Adrenal gland (tissue), 12 donors: ENCODE measurements around the gene MAP3K6. TPM values are rescaled to one million over a fixed set of nuclear protein-coding genes. Genes with fewer than 3 reads are reported as not detected.
A peak's percentile ranks its signal among the peaks of the same experiment; 100 is the strongest.

ENCODE experiments used
- DNase-seq, 7 donors: peaks; one replicate each; pipeline ENCODE4 v3.0.0-alpha.2; 2019 to 2020
- H3K27ac ChIP-seq, 5 donors: fragments of 200-600 bp; sonication (generic) in 4 of 5; 1 replicate in 3 of 5; 2 replicates in 2 of 5; pipeline versions ENCODE4 v1.5.1 to v1.8.0; 2016 to 2020; ENCODE audit warnings: mild to moderate bottlenecking in 1 of 5
- H3K27me3 ChIP-seq: fragments of 200-600 bp; 2 replicates; pipeline ENCODE4 v1.8.0; 2021
- H3K36me3 ChIP-seq, 2 donors: fragments of 200-600 bp; replicated peaks in 1 of 2; 1 replicate in 1 of 2; 2 replicates in 1 of 2; pipeline versions ENCODE4 v1.5.1 to v1.8.0; 2018 to 2022
- H3K4me1 ChIP-seq, 2 donors: fragments of 200-600 bp; replicated peaks in 1 of 2; 1 replicate in 1 of 2; 2 replicates in 1 of 2; pipeline versions ENCODE4 v1.5.1 to v1.8.0; 2018 to 2021
- H3K4me3 ChIP-seq, 4 donors: fragments of 200-600 bp; sonication (generic) in 3 of 4; one replicate each; pipeline ENCODE4 v1.5.1; 2016 to 2018
- H3K9me3 ChIP-seq, 3 donors: fragments of 200-600 bp; sonication (generic) in 1 of 3; replicated peaks in 1 of 3; 1 replicate in 2 of 3; 2 replicates in 1 of 3; pipeline versions ENCODE4 v1.5.1 to v1.8.0; 2016 to 2021
- POLR2A ChIP-seq, 2 donors: fragments of 450-650 bp; IDR thresholded peaks; one replicate each; pipeline ENCODE4 v1.6.1; 2017; ENCODE audit warnings: antibody characterized with exemption in 2 of 2, mild to moderate bottlenecking in 2 of 2, moderate library complexity in 1 of 2
- WGBS, 4 donors: extraction: QIAGEN DNeasy Blood & Tissue Kit in 2 of 4; methylation state at CpG; one replicate each; pipeline versions ENCODE4 v1.1.5 to v1.1.7; 2013 to 2017; 5-methylcytosine and 5-hydroxymethylcytosine counted together
- intact Hi-C, 2 donors: fragments of 100-400 bp; cut with DNase I; formaldehyde crosslinking; loops; one replicate each; pipeline versions ENCODE4 v1.14.1 to v1.15.0; 2022 to 2023
- polyA plus RNA-seq, 3 donors: library from polyadenylated mRNA; stranded (reverse); fragments of 200-250 nt in 2 of 3; fragments of 350-450 nt in 1 of 3; fragmentation: Illumina TruSeq in 1 of 3; extraction: RNeasy Lipid Tissue Mini Kit (QIAGEN cat#74804) in 1 of 3; gene quantifications; one replicate each; pipeline ENCODE4 v1.2.3, GENCODE V29; 2013 to 2014
- total RNA-seq, 9 donors: library from RNA; depleted of rRNA in 4 of 9; stranded (reverse); fragments of >200 nt in 4 of 9; fragments of 120-200 nt in 1 of 9; fragmentation: NEBNext Ultra II Directional in 1 of 9; extraction: Animal tissue kit (Norgen Biotek cat#: 25700) in 1 of 9; gene quantifications; one replicate each; pipeline versions ENCODE4 v1.1.0 to v1.2.4, GENCODE V29; 2013 to 2023
- TF ChIP-seq, protein P1 (sequence below), 6 experiments: fragments of 450-650 bp in 4 of 6; fragments of 200-600 bp in 2 of 6; sonication (generic) in 1 of 6; IDR thresholded peaks; 1 replicate in 5 of 6; 2 replicates in 1 of 6; pipeline versions ENCODE4 v1.5.1 to v1.8.0; 2016 to 2021; ENCODE audit warnings: antibody characterized with exemption in 6 of 6, mild to moderate bottlenecking in 2 of 6, moderate library complexity in 1 of 6
- donor health status: healthy with polysubstance abuse.
- donor health status: Bipolar disorder and iron deficiency.
- donor health status: DM: yes; HTN: yes; CAD: no.
- donor health status: DM: no; HTN: no; CAD: no.
- donor health status: DM: no; HTN: no; CAD: no.
- donor health status: DM: yes; HTN: yes; CAD: no.

The MAP3K6 gene
- total and polyA plus RNA-seq, 12 donors = 6.5 to 136 (median 26.6) TPM

- Histone ChIP-seq H3K9me3 (no peaks in the 10 kb centered on the region), H3K27ac (peak overlapping the region in 4 of 5 donors; percentile 14 to 95 (median 92)), H3K4me3 (peak overlapping the region in 1 of 4 donors; percentile 90), H3K4me1 (peaks cover 6 to 23% of the 10 kb centered on the region in 2 donors), H3K36me3 (peaks cover 0 to 39% of the 10 kb centered on the region in 2 donors), H3K27me3 (no peaks in the 10 kb centered on the region)
- DNase-seq = no peak
- intact Hi-C loops = no loop called here
- TF ChIP-seq, protein P1, sequence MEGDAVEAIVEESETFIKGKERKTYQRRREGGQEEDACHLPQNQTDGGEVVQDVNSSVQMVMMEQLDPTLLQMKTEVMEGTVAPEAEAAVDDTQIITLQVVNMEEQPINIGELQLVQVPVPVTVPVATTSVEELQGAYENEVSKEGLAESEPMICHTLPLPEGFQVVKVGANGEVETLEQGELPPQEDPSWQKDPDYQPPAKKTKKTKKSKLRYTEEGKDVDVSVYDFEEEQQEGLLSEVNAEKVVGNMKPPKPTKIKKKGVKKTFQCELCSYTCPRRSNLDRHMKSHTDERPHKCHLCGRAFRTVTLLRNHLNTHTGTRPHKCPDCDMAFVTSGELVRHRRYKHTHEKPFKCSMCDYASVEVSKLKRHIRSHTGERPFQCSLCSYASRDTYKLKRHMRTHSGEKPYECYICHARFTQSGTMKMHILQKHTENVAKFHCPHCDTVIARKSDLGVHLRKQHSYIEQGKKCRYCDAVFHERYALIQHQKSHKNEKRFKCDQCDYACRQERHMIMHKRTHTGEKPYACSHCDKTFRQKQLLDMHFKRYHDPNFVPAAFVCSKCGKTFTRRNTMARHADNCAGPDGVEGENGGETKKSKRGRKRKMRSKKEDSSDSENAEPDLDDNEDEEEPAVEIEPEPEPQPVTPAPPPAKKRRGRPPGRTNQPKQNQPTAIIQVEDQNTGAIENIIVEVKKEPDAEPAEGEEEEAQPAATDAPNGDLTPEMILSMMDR (IDR thresholded peaks at IDR 0.05) = no peak
- no peak for TF ChIP-seq POLR2A (IDR thresholded peaks at IDR 0.05)
- WGBS, 4 donors = 71 to 79% (median 78%) methylated on average over 6 to 11 of the region's 11 CpGs
Observed at GRCh38 chr1:27364696-27365371, 1.9 kb downstream of the MAP3K6 start.

DNA sequence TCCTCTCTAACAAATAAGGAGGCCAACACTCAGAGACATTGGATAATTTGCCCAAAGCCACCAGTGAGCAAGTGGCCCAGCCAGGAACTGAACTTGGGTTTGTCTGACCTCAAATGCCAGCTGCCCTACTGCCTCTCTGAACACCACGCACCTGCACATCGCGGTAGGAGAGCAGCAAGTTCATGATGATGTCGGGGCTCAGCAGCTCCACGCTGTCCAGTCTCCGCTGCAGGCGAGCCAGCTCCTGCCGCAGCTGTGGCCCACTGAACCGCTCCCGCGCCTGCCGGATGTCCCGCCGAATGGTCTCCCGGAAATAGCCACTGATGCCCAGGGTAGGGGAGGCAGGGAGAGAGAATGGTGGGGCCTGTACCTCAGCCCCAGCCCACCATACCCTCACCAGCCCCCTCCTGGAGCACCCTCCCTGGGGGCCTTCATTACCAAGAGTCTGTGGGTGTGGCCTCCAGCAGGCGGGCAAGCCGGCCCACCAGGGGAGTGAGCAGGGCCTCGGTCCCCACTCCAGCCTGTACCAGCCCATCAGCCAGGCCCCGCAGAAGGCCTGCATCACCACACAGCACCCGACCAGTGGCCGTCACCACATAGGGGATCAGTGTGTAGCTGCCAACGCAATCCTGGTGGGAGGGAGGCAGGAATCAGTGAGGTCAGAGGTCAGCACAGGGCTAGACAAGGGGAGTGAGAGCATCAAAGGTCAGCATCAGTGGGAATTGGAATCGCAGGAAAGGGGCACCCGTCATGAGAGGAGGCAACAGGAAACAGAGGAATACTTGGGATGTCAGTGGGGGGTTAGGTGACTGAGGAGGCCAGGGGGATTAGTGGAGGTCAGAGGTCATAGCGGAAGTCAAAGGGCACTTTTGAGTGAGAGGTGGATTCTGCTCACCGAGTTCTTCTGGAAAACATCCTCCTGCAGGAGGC lies 2.7 kb downstream of the MAP3K6 start:
- Histone ChIP-seq H3K4me3 (no peak overlapping the region), H3K9me3 (no peaks in the 10 kb centered on the region), H3K4me1 (peaks cover 6 to 19% of the 10 kb centered on the region in 2 donors), H3K27me3 (no peaks in the 10 kb centered on the region), H3K36me3 (peaks cover 0 to 39% of the 10 kb centered on the region in 2 donors), H3K27ac (peak overlapping the region in 1 of 5 donors; percentile 95)
- intact Hi-C loops = no loop called here
- WGBS, 4 donors = 88 to 94% (median 89%) methylated on average over 13 to 26 of the region's 26 CpGs
- DNase-seq = no peak
- TF ChIP-seq POLR2A (IDR thresholded peaks at IDR 0.05) = no peak
- TF ChIP-seq, protein P1 (IDR thresholded peaks at IDR 0.05) = no peak

DNA sequence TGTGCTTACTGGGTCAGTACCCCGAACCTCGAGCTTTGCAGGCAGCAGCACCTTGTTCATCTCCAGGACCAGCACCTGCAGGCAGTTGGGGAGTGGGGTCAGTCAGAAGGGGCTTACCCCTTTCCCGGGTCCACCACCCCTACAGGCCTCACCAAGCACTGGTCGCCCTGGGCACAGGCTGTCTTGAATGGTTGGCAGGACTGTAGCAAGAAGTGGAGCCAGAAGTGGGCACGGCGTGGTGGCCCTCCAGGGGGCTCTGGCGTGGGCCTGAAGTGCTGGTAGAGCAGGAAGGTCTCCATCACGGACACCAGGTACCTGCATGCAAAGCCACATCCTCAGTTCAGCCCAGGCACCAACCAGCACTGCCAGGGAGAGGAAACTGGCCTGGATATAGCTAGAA lies 5.2 kb downstream of the MAP3K6 start:
- DNase-seq = no peak
- 83 to 97% (median 94%) methylated on average over 7 to 8 of the region's 8 CpGs for WGBS, 4 donors
- TF ChIP-seq, protein P1 (IDR thresholded peaks at IDR 0.05) = no peak
- Histone ChIP-seq H3K4me1 (peaks cover 0 to 15% of the 10 kb centered on the region in 2 donors), H3K27ac (no peak overlapping the region), H3K4me3 (no peak overlapping the region), H3K36me3 (peaks cover 0 to 57% of the 10 kb centered on the region in 2 donors), H3K27me3 (no peaks in the 10 kb centered on the region), H3K9me3 (no peaks in the 10 kb centered on the region)
- intact Hi-C loops = no loop called here

DNA sequence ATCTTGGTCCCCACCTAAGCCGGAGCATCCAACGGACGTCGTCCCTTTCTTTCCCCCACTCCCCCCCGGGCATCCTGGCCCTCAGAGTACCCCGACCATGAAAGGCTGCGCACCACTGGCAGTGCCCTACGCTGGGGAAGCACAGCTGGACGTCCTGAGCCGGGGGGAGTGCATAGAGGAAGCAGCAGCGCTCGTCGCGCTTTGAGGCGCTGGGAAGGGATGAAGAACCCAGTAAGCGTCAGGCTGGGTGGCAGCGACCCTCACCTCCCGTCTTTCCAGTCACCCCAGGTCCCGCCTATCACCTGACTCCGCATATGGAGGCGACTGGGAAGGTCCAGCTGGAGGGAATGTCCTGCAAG lies 5.7 kb downstream of the MAP3K6 start:
- Histone ChIP-seq H3K36me3 (peaks cover 0 to 63% of the 10 kb centered on the region in 2 donors), H3K4me3 (no peak overlapping the region), H3K27me3 (no peaks in the 10 kb centered on the region), H3K9me3 (no peaks in the 10 kb centered on the region), H3K4me1 (peaks cover 0 to 15% of the 10 kb centered on the region in 2 donors), H3K27ac (no peak overlapping the region)
- TF ChIP-seq, protein P1 (IDR thresholded peaks at IDR 0.05) = no peak
- TF ChIP-seq POLR2A (IDR thresholded peaks at IDR 0.05) = no peak
- 82 to 100% (median 86%) methylated on average over 5 to 21 of the region's 21 CpGs for WGBS, 4 donors
- no peak for DNase-seq
- intact Hi-C loops = no loop called here
